K562 (cell line): ENCODE results near the gene EGLN3. TPM values are rescaled to one million over a fixed set of nuclear protein-coding genes. Genes with fewer than 3 reads are reported as not detected.

Source experiments
- ATF1 ChIP-seq, 2 experiments: fragments of 450-650 bp in 1 of 2; IDR thresholded peaks; 2 replicates each; pipeline ENCODE4 v1.6.1; 2016; ENCODE audit warnings: missing compliant biosample characterization in 1 of 2, missing genetic modification characterization in 1 of 2
- BDP1 ChIP-seq: IDR thresholded peaks from 3 replicates; pipeline ENCODE4 v1.6.1; 2011; ENCODE audit not compliant: insufficient read length, insufficient read depth
- CC2D1A ChIP-seq: fragments of 450-650 bp; IDR thresholded peaks from 2 replicates; pipeline ENCODE4 v1.6.1; 2017; ENCODE audit warnings: mild to moderate bottlenecking
- CHAMP1 ChIP-seq: fragments of 450-650 bp; IDR thresholded peaks from 2 replicates; pipeline ENCODE4 v1.6.1; 2016; ENCODE audit warnings: mild to moderate bottlenecking
- CHD4 ChIP-seq: fragments of 200-600 bp; sonication (generic); IDR thresholded peaks from 3 replicates; pipeline ENCODE4 v1.6.1; 2012; ENCODE audit warnings: low read depth, mild to moderate bottlenecking, mixed read lengths, low read length, inconsistent platforms; ENCODE audit not compliant: insufficient read depth, insufficient replicate concordance, poor library complexity, severe bottlenecking
- ETV6 ChIP-seq, 3 experiments: fragments of 150-350 bp in 1 of 3; sonication (generic) in 1 of 3; formaldehyde crosslinking in 1 of 3; IDR thresholded peaks; 2 replicates each; pipeline versions ENCODE4 v1.6.1 to v1.8.0; 2014 to 2022; ENCODE audit warnings: borderline replicate concordance in 2 of 3, low read depth in 2 of 3, antibody characterized with exemption in 1 of 3, low read length in 1 of 3, mild to moderate bottlenecking in 1 of 3, missing genetic modification reagents in 1 of 3
- JUND ChIP-seq, 2 experiments: IDR thresholded peaks; 2 replicates in 1 of 2; 3 replicates in 1 of 2; pipeline ENCODE4 v1.6.1; 2011; ENCODE audit warnings: borderline replicate concordance in 2 of 2, low read depth in 2 of 2, low read length in 2 of 2, improper control_type of control experiment in 1 of 2, missing biosample characterization in 1 of 2, missing genetic modification characterization in 1 of 2, missing genetic modification reagents in 1 of 2
- MNT ChIP-seq, 2 experiments: fragments of 450-650 bp; conservative IDR thresholded peaks; 2 replicates each; pipeline ENCODE4 v1.6.1; 2017; ENCODE audit warnings: mild to moderate bottlenecking in 2 of 2, moderate library complexity in 2 of 2
- MXI1 ChIP-seq: IDR thresholded peaks from 2 replicates; pipeline ENCODE4 v1.6.1; 2011; ENCODE audit warnings: low read depth, mild to moderate bottlenecking, improper control_type of control experiment, low read length
- NFE2 ChIP-seq: IDR thresholded peaks from 2 replicates; pipeline ENCODE4 v1.6.1; 2014; ENCODE audit warnings: antibody characterized with exemption, low read depth
- PBX2 ChIP-seq, 2 experiments: IDR thresholded peaks in 1 of 2; conservative IDR thresholded peaks in 1 of 2; 2 replicates each; pipeline ENCODE4 v1.6.1; 2016; ENCODE audit warnings: low read depth in 2 of 2, mild to moderate bottlenecking in 1 of 2, missing compliant biosample characterization in 1 of 2, missing genetic modification characterization in 1 of 2, moderate library complexity in 1 of 2
- TAF9B ChIP-seq: fragments of 450-650 bp; IDR thresholded peaks from 2 replicates; pipeline ENCODE4 v1.6.1; 2018; ENCODE audit warnings: mild to moderate bottlenecking; ENCODE audit not compliant: partially characterized antibody
- TEAD4 ChIP-seq, 2 experiments: sonication (generic) in 1 of 2; formaldehyde crosslinking in 1 of 2; IDR thresholded peaks; 2 replicates each; pipeline versions ENCODE4 v1.6.1 to v1.8.0; 2012 to 2022; ENCODE audit warnings: borderline replicate concordance in 1 of 2, inconsistent platforms in 1 of 2, low read length in 1 of 2, mild to moderate bottlenecking in 1 of 2, missing genetic modification reagents in 1 of 2
- ZBTB26 ChIP-seq: fragments of 450-650 bp; formaldehyde crosslinking; IDR thresholded peaks from 2 replicates; pipeline ENCODE4 v1.4.0; 2022; ENCODE audit warnings: missing genetic modification characterization
- ZEB2 ChIP-seq: fragments of 450-650 bp; IDR thresholded peaks from 2 replicates; pipeline ENCODE4 v1.6.1; 2016
- polyA plus RNA-seq, 8 experiments: library from polyadenylated mRNA; depleted of rRNA in 4 of 8; stranded (reverse) in 5 of 8; unstranded in 3 of 8; fragments of >200 nt; fragmentation: Nextera tagmentation in 2 of 8; fragmentation: Illumina TruSeq in 1 of 8; extraction: Ambion mirVana in 2 of 8; extraction: Trizol in 1 of 8; gene quantifications; 2 replicates each; pipeline versions ENCODE4 v1.2.1 to v1.2.3, GENCODE V29; 2011 to 2014; ENCODE audit warnings: inconsistent platforms in 1 of 8, missing spikeins in 1 of 8
- total RNA-seq, 7 experiments: library from RNA; depleted of rRNA in 6 of 7; stranded (reverse); fragments of >200 nt in 6 of 7; fragmentation: Illumina TruSeq in 2 of 7; extraction: Trizol in 2 of 7; gene quantifications; 2 replicates each; pipeline versions ENCODE4 v1.2.1 to v1.2.3, GENCODE V29; 2011 to 2021; ENCODE audit warnings: low replicate concordance in 1 of 7

The EGLN3 gene
- total and polyA plus RNA-seq, 9 of the 15 experiments (the other 6 are each of a cell fraction or from before 2014, with no cell fraction given), result 2.5 to 87.6 (median 5.8) TPM

GRCh38 chr14:33916663-33917565 lies 34.0 kb downstream of the EGLN3 start (continued):
- no peak for TF ChIP-seq CHD4
- no peak for TF ChIP-seq BDP1
- TF ChIP-seq ATF1 (CRISPR knock-in tag; IDR thresholded peaks at IDR 0.05), result no peak
- TF ChIP-seq ATF1 (tag; IDR thresholded peaks at IDR 0.05), result peak; percentile 33; the same call in 1 of the 2 replicates
- 0 out of 2 replicates have a peak, but pooled peaks have one; percentile 37 for TF ChIP-seq CHAMP1
- peak in 1 of 2 experiments; percentile 83; a peak in 2 of 4 replicates for TF ChIP-seq ETV6 (IDR thresholded peaks at IDR 0.05; ENCODE audit: borderline replicate concordance in 1 of 2, low read depth in 2 of 2, low read length in 1 of 2)
- TF ChIP-seq ETV6 (CRISPR knock-in tag; IDR thresholded peaks at IDR 0.05; ENCODE audit: borderline replicate concordance), result no peak
- TF ChIP-seq CC2D1A, result 0 out of 2 replicates have a peak, but pooled peaks have one; percentile 18
- no peak for TF ChIP-seq PBX2 (CRISPR knock-in tag; IDR thresholded peaks at IDR 0.05; ENCODE audit: low read depth)
- TF ChIP-seq PBX2 (tag; conservative IDR thresholded peaks at IDR 0.05; ENCODE audit: low read depth), result 0 out of 2 replicates have a peak, but pooled peaks have one; percentile 20
- TF ChIP-seq TAF9B, result peak; percentile 51
- peak; percentile 96 for TF ChIP-seq NFE2
- peak; percentile 64; the same call in 1 of the 2 replicates for TF ChIP-seq JUND (IDR thresholded peaks at IDR 0.05; ENCODE audit: borderline replicate concordance, low read depth, low read length)
- peak; percentile 44; the same call in 1 of the 3 replicates for TF ChIP-seq JUND (tag; IDR thresholded peaks at IDR 0.05; ENCODE audit: borderline replicate concordance, low read depth, low read length)
- no peak for TF ChIP-seq MXI1
- no peak for TF ChIP-seq ZBTB26 (CRISPR knock-in tag)
- TF ChIP-seq MNT (conservative IDR thresholded peaks at IDR 0.05), result peak; percentile 35 to 61; a peak in 2 of 4 replicates
- peak; percentile 91 for TF ChIP-seq TEAD4 (IDR thresholded peaks at IDR 0.05; ENCODE audit: low read length)
- no peak for TF ChIP-seq TEAD4 (CRISPR knock-in tag; IDR thresholded peaks at IDR 0.05; ENCODE audit: borderline replicate concordance)
- TF ChIP-seq ZEB2, result peak; percentile 81
